Measurements from ENCODE around the gene GALE. TPM values are rescaled to one million over a fixed set of nuclear protein-coding genes. Genes with fewer than 3 reads are reported as not detected.

Gene GALE
- polyA plus RNA-seq, 2 of the 4 experiments (the other 2 are of a cell fraction) = 38.9 to 46.9 TPM

GRCh38 chr1:23774174-23774880 is 26.2 kb downstream of the GALE start:
- TF ChIP-seq CTCF (IDR thresholded peaks at IDR 0.05) = no peak
- TF ChIP-seq, protein P1, sequence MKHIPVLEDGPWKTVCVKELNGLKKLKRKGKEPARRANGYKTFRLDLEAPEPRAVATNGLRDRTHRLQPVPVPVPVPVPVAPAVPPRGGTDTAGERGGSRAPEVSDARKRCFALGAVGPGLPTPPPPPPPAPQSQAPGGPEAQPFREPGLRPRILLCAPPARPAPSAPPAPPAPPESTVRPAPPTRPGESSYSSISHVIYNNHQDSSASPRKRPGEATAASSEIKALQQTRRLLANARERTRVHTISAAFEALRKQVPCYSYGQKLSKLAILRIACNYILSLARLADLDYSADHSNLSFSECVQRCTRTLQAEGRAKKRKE (CRISPR knock-in tag; IDR thresholded peaks at IDR 0.05; ENCODE audit: low read depth) = no peak
- TF ChIP-seq E2F6 (IDR thresholded peaks at IDR 0.05; ENCODE audit: borderline replicate concordance, low read depth) = no peak
- no peak for TF ChIP-seq PHF8 (IDR thresholded peaks at IDR 0.05; ENCODE audit: borderline replicate concordance, low read depth)
- TF ChIP-seq FOXS1 (CRISPR knock-in tag; IDR thresholded peaks at IDR 0.05) = no peak
- TF ChIP-seq, protein P2, sequence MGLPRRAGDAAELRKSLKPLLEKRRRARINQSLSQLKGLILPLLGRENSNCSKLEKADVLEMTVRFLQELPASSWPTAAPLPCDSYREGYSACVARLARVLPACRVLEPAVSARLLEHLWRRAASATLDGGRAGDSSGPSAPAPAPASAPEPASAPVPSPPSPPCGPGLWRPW (IDR thresholded peaks at IDR 0.05) = no peak
- no peak for TF ChIP-seq HOXB13 (CRISPR knock-in tag; IDR thresholded peaks at IDR 0.05; ENCODE audit: low read depth)
- no peak for TF ChIP-seq CBX8 (IDR thresholded peaks at IDR 0.05)
- peaks cover 12% of the 10 kb centered on the region for H3K4me1 ChIP-seq
- WGBS (ENCODE audit: missing lambda C conversion rate) = 80% methylated on average over 6 of the region's 6 CpGs
- DNase-seq (ENCODE audit: low read depth in 1 of 2, low spot score in 1 of 2) = no peak
- no peak overlapping the region for H3K27ac ChIP-seq
- no peaks in the 10 kb centered on the region for H3K9me3 ChIP-seq
- no peak for FAIRE-seq
- ATAC-seq = no peak
- ChIA-PET POLR2A (no interaction called here), CTCF (interaction anchor here (1.9 to 2.1 kb wide), 2 partner anchors 9 to 143 kb away, joined by 7 to 8 read pairs; no protein-coding TSS in a partner anchor)
- no peak overlapping the region for H3K4me2 ChIP-seq
- H3K4me3 ChIP-seq = no peak overlapping the region

GRCh38 chr1:23772854-23773242 is 27.7 kb downstream of the GALE start:
- TF ChIP-seq RARB (CRISPR knock-in tag; IDR thresholded peaks at IDR 0.05) = no peak
- TF ChIP-seq ZC3H11A (IDR thresholded peaks at IDR 0.05) = no peak
- no peak for TF ChIP-seq MYC (IDR thresholded peaks at IDR 0.05; ENCODE audit: borderline replicate concordance, low read length)
- TF ChIP-seq, protein P1 (CRISPR knock-in tag; IDR thresholded peaks at IDR 0.05; ENCODE audit: low read depth) = no peak
- no peak for TF ChIP-seq KDM1A (IDR thresholded peaks at IDR 0.05; ENCODE audit: low read depth)
- TF ChIP-seq FOXS1 (CRISPR knock-in tag; IDR thresholded peaks at IDR 0.05) = no peak
- no peak for TF ChIP-seq POLR2AphosphoS2 (conservative IDR thresholded peaks at IDR 0.05; ENCODE audit: low read length)
- no peak for TF ChIP-seq GATA3 (IDR thresholded peaks at IDR 0.05; ENCODE audit: borderline replicate concordance)
- TF ChIP-seq CEBPB (IDR thresholded peaks at IDR 0.05) = no peak
- no peak for TF ChIP-seq RCOR1 (IDR thresholded peaks at IDR 0.05; ENCODE audit: low read depth, low read length)
- TF ChIP-seq, protein P3, sequence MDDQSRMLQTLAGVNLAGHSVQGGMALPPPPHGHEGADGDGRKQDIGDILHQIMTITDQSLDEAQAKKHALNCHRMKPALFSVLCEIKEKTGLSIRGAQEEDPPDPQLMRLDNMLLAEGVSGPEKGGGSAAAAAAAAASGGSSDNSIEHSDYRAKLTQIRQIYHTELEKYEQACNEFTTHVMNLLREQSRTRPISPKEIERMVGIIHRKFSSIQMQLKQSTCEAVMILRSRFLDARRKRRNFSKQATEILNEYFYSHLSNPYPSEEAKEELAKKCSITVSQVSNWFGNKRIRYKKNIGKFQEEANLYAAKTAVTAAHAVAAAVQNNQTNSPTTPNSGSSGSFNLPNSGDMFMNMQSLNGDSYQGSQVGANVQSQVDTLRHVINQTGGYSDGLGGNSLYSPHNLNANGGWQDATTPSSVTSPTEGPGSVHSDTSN (IDR thresholded peaks at IDR 0.05) = no peak
- no peak for TF ChIP-seq CHD2 (IDR thresholded peaks at IDR 0.05; ENCODE audit: low read length, partially characterized antibody)
- no peak for TF ChIP-seq E2F6 (IDR thresholded peaks at IDR 0.05; ENCODE audit: borderline replicate concordance, low read depth)
- CTCF ChIA-PET = no interaction called here
- no peaks in the 10 kb centered on the region for H3K9me3 ChIP-seq
- H3K4me1 ChIP-seq = peaks cover 8% of the 10 kb centered on the region; the same call in 1 of the 3 replicates
- no peak for DNase-seq (ENCODE audit: low read depth in 1 of 2, low spot score in 1 of 2)
- no peak overlapping the region for H3K27ac ChIP-seq
- ATAC-seq = no peak
- no peak for FAIRE-seq
- no peak overlapping the region for H3K4me3 ChIP-seq
- H3K4me2 ChIP-seq = no peak overlapping the region
- WGBS (ENCODE audit: missing lambda C conversion rate) = 75% methylated on average over 10 of the region's 10 CpGs
- POLR2A ChIA-PET = no interaction called here
